HepG2 (cell line): ENCODE data around the gene ITGB2. TPM values are rescaled to one million over a fixed set of nuclear protein-coding genes. Genes with fewer than 3 reads are reported as not detected.

Source experiments
- ARID3A ChIP-seq: IDR thresholded peaks from 2 replicates; pipeline ENCODE4 v1.6.1; 2012; ENCODE audit warnings: low read depth, low read length, improper control_type of control experiment
- ARNT2 ChIP-seq: sonication (generic); formaldehyde crosslinking; IDR thresholded peaks from 2 replicates; pipeline ENCODE4 v1.8.0; 2022; ENCODE audit warnings: mild to moderate bottlenecking, low read depth, missing genetic modification reagents, moderate library complexity
- ATRX ChIP-seq: sonication (generic); formaldehyde crosslinking; IDR thresholded peaks from 2 replicates; pipeline ENCODE4 v1.4.0; 2020; ENCODE audit warnings: missing genetic modification reagents, borderline replicate concordance
- HHEX ChIP-seq: IDR thresholded peaks from 2 replicates; pipeline ENCODE4 v1.6.1; 2016; ENCODE audit warnings: control low read depth
- HIC2 ChIP-seq: sonication (generic); formaldehyde crosslinking; IDR thresholded peaks from 2 replicates; pipeline ENCODE4 v1.9.0; 2022; ENCODE audit warnings: low read depth, missing genetic modification reagents
- HINFP ChIP-seq: sonication (generic); formaldehyde crosslinking; IDR thresholded peaks from 2 replicates; pipeline ENCODE4 v1.4.0; 2020; ENCODE audit warnings: low read depth, mild to moderate bottlenecking, missing genetic modification reagents
- HNRNPK ChIP-seq: fragments of 200-400 bp; formaldehyde crosslinking; IDR thresholded peaks from 2 replicates; pipeline ENCODE4 v1.6.1; 2018; ENCODE audit warnings: low read length, low read depth, moderate library complexity, mild to moderate bottlenecking; ENCODE audit not compliant: poor library complexity, severe bottlenecking
- KDM5B ChIP-seq: sonication (generic); formaldehyde crosslinking; IDR thresholded peaks from 2 replicates; pipeline ENCODE4 v1.4.0; 2020; ENCODE audit warnings: missing genetic modification reagents, mild to moderate bottlenecking, borderline replicate concordance
- MIER3 ChIP-seq: IDR thresholded peaks from 2 replicates; pipeline ENCODE4 v1.6.1; 2016; ENCODE audit warnings: missing compliant biosample characterization, borderline replicate concordance
- MYPOP ChIP-seq: sonication (generic); formaldehyde crosslinking; IDR thresholded peaks from 2 replicates; pipeline ENCODE4 v1.8.1; 2023; ENCODE audit warnings: mild to moderate bottlenecking, moderate library complexity, missing genetic modification reagents
- NFE2L2 ChIP-seq: fragments of 150-350 bp; IDR thresholded peaks from 2 replicates; pipeline ENCODE4 v1.6.1; 2014; ENCODE audit warnings: low read length
- PAWR ChIP-seq: sonication (generic); formaldehyde crosslinking; IDR thresholded peaks from 2 replicates; pipeline ENCODE4 v1.4.0; 2020; ENCODE audit warnings: missing genetic modification reagents, mild to moderate bottlenecking, borderline replicate concordance
- ZBTB38 ChIP-seq: sonication (generic); formaldehyde crosslinking; IDR thresholded peaks from 2 replicates; pipeline ENCODE4 v1.5.1; 2020; ENCODE audit warnings: mild to moderate bottlenecking, missing genetic modification reagents
- ZNF138 ChIP-seq: sonication (generic); formaldehyde crosslinking; IDR thresholded peaks from 2 replicates; pipeline ENCODE4 v1.5.0; 2020; ENCODE audit warnings: mild to moderate bottlenecking, low read depth, missing genetic modification reagents
- ZNF230 ChIP-seq: sonication (generic); formaldehyde crosslinking; IDR thresholded peaks from 2 replicates; pipeline ENCODE4 v1.4.0; 2020; ENCODE audit warnings: mild to moderate bottlenecking, missing genetic modification reagents
- ZNF557 ChIP-seq: sonication (generic); formaldehyde crosslinking; IDR thresholded peaks from 2 replicates; pipeline ENCODE4 v1.4.0; 2020; ENCODE audit warnings: missing genetic modification reagents
- ZNF564 ChIP-seq: sonication (generic); formaldehyde crosslinking; IDR thresholded peaks from 2 replicates; pipeline ENCODE4 v1.8.1; 2023; ENCODE audit warnings: mild to moderate bottlenecking, missing genetic modification reagents
- ZNF580 ChIP-seq: IDR thresholded peaks from 2 replicates; pipeline ENCODE4 v1.6.1; 2016; ENCODE audit warnings: low read depth, borderline replicate concordance
- ZNF607 ChIP-seq: sonication (generic); formaldehyde crosslinking; IDR thresholded peaks from 2 replicates; pipeline ENCODE4 v1.5.1; 2020; ENCODE audit warnings: missing genetic modification reagents, mild to moderate bottlenecking, borderline replicate concordance
- ZNF652 ChIP-seq: IDR thresholded peaks from 2 replicates; pipeline ENCODE4 v1.6.1; 2016; ENCODE audit warnings: low read depth, borderline replicate concordance
- polyA plus RNA-seq, 8 experiments: library from polyadenylated mRNA; depleted of rRNA in 3 of 8; stranded (reverse) in 7 of 8; unstranded in 1 of 8; fragments of >200 nt; fragmentation: Illumina TruSeq in 4 of 8; extraction: Trizol in 4 of 8; gene quantifications; 2 replicates each; pipeline versions ENCODE4 v1.2.1 to v1.2.3, GENCODE V29; 2011 to 2016; ENCODE audit warnings: low read depth in 4 of 8, missing spikeins in 1 of 8, mixed read lengths in 1 of 8; ENCODE audit not compliant: insufficient read depth in 1 of 8
- total RNA-seq, 5 experiments: library from RNA; depleted of rRNA; stranded (reverse); fragments of >200 nt; fragmentation: Illumina TruSeq; extraction: Trizol; gene quantifications; 2 replicates each; pipeline ENCODE4 v1.2.3, GENCODE V29; 2016; ENCODE audit warnings: low read depth in 1 of 5

ITGB2 gene
- total and polyA plus RNA-seq, 2 of the 13 experiments (the other 11 are each of a cell fraction or from before 2014, with no cell fraction given) = 4.2 to 18.0 TPM

- TF ChIP-seq PAWR (CRISPR knock-in tag) (no peak), HNRNPK (peak; percentile 84), ZNF557 (no peak), KDM5B (CRISPR knock-in tag) (no peak; the same call in 1 of the 2 replicates), ZNF138 (CRISPR knock-in tag) (peak; percentile 57; the same call in 1 of the 2 replicates), HINFP (CRISPR knock-in tag) (peak; percentile 66), MIER3 (CRISPR knock-in tag) (peak; percentile 80; the same call in 1 of the 2 replicates), ZNF652 (CRISPR knock-in tag) (no peak), ARNT2 (CRISPR knock-in tag) (peak; percentile 87), HIC2 (CRISPR knock-in tag) (no peak), NFE2L2 (no peak), MYPOP (CRISPR knock-in tag) (peak; percentile 92), ZNF580 (peak; percentile 91; the same call in 1 of the 2 replicates), HHEX (CRISPR knock-in tag) (no peak), ATRX (no peak), ZNF564 (CRISPR knock-in tag) (peak; percentile 92), ZNF230 (CRISPR knock-in tag) (peak; percentile 90; the same call in 1 of the 2 replicates), ZBTB38 (CRISPR knock-in tag) (peak; percentile 80), ARID3A (no peak), ZNF607 (CRISPR knock-in tag) (peak; percentile 94)
These were observed 18.9 kb upstream of the ITGB2 start, which contains the start of gene SLX9 (continued) for GRCh38 chr21:44939532-44940115.
